Measurements from ENCODE around the gene STYK1.

Gene STYK1

DNA sequence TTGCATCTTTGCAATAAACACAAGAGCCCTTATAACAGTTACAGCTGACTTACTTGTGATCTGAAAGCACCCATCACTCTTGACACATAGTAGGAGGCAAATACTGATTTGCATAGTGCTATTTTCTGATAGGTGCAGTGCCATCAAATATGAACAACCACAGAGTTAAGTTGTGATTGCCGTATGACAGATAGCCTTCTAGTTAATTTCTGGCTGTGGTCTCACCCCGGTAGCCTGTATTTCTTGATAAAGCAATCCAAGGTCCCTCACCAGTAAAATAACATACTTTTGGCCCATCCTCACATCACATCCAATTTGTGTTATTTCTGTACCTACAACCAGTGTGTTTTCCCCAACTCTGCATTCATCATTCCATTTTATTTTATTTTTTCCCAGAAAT, 23.3 kb upstream of the STYK1 start:
- ChIA-PET CTCF (interaction anchor here (0.7 to 1.1 kb wide), 2 partner anchors 21 to 53 kb away, joined by 3 read pairs; no protein-coding TSS in a partner anchor), POLR2A (no interaction called here)
- TF ChIP-seq NFRKB (IDR thresholded peaks at IDR 0.05) (no peak), ARNT (IDR thresholded peaks at IDR 0.05) (no peak), FOXK2 (IDR thresholded peaks at IDR 0.05) (no peak), SP1 (IDR thresholded peaks at IDR 0.05) (no peak), CTBP1 (IDR thresholded peaks at IDR 0.05; ENCODE audit: borderline replicate concordance) (no peak)
- TF ChIP-seq, protein P1, sequence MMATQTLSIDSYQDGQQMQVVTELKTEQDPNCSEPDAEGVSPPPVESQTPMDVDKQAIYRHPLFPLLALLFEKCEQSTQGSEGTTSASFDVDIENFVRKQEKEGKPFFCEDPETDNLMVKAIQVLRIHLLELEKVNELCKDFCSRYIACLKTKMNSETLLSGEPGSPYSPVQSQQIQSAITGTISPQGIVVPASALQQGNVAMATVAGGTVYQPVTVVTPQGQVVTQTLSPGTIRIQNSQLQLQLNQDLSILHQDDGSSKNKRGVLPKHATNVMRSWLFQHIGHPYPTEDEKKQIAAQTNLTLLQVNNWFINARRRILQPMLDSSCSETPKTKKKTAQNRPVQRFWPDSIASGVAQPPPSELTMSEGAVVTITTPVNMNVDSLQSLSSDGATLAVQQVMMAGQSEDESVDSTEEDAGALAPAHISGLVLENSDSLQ (IDR thresholded peaks at IDR 0.05), result no peak
- no peak for DNase-seq (ENCODE audit: extremely low spot score)

DNA sequence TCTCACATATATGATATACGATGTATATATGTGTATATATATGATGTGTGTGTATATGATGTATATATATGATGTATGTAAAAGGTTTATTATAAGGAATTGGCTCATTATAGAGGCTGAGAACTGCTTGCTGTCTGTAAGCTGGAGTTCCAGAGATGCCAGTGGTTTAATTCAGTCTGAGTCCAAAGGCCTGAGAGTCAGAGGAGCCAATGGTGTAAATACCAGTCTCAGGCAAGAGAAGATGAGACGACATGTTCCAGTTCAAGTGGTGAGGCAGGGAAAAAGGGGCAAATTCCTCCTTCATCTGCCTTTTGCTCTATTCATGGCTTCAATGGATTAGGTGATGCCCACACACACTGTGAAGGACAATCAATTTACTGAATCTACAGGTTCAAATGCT, 17.1 kb upstream of the STYK1 start:
- no peak for DNase-seq (ENCODE audit: extremely low spot score)
- CTCF ChIA-PET, result no interaction called here
- TF ChIP-seq LEF1 (IDR thresholded peaks at IDR 0.05; ENCODE audit: borderline replicate concordance) (no peak), ARNT (IDR thresholded peaks at IDR 0.05) (no peak), TARDBP (IDR thresholded peaks at IDR 0.05) (no peak), SUZ12 (IDR thresholded peaks at IDR 0.05) (no peak), ELF4 (IDR thresholded peaks at IDR 0.05) (no peak), CTBP1 (IDR thresholded peaks at IDR 0.05; ENCODE audit: borderline replicate concordance) (no peak), HDGF (IDR thresholded peaks at IDR 0.05; ENCODE audit: borderline replicate concordance) (no peak), FOXK2 (IDR thresholded peaks at IDR 0.05) (no peak)
- POLR2A ChIA-PET, result interaction anchor here (1.3 kb wide), 1 partner anchor 77 kb away, joined by 4 read pairs; the partner anchor contains the start of gene MAGOHB

DNA sequence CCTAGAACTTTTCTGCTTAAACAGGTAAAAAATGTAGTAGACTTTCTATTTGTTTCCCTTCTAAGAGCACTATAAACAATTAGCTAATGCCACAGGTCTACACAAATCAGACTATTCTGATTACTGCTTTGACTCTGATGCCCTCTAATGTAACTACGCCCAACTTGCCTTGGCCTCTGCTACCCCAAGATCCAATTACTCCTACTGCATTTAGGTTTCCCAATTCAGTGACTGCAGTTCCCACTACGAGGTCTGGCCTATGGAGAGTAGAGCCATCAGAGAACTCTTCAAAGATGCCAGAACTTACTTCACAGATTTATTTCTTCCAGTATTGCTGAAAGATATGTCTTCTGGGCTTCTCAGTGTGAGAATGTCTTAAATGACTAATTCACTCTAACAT, 15.3 kb upstream of the STYK1 start:
- POLR2A ChIA-PET, result no interaction called here
- CTCF ChIA-PET, result no interaction called here
- no peak for DNase-seq (ENCODE audit: extremely low spot score)
- TF ChIP-seq CTBP1 (IDR thresholded peaks at IDR 0.05; ENCODE audit: borderline replicate concordance), result no peak
- no peak for TF ChIP-seq ELF4 (IDR thresholded peaks at IDR 0.05)
- TF ChIP-seq BHLHE40 (IDR thresholded peaks at IDR 0.05; ENCODE audit: borderline replicate concordance), result no peak
- no peak for TF ChIP-seq SUZ12 (IDR thresholded peaks at IDR 0.05)
- TF ChIP-seq NFRKB (IDR thresholded peaks at IDR 0.05), result no peak
- no peak for TF ChIP-seq SP1 (IDR thresholded peaks at IDR 0.05)
- TF ChIP-seq L3MBTL2 (conservative IDR thresholded peaks at IDR 0.05), result no peak
- TF ChIP-seq FOXA1 (IDR thresholded peaks at IDR 0.05), result no peak
- TF ChIP-seq FOXK2 (IDR thresholded peaks at IDR 0.05), result no peak
- TF ChIP-seq ARNT (IDR thresholded peaks at IDR 0.05), result no peak
- no peak for TF ChIP-seq LEF1 (IDR thresholded peaks at IDR 0.05; ENCODE audit: borderline replicate concordance)
- TF ChIP-seq, protein P1 (IDR thresholded peaks at IDR 0.05), result no peak
- TF ChIP-seq ZNF384 (IDR thresholded peaks at IDR 0.05), result no peak
- TF ChIP-seq HDGF (IDR thresholded peaks at IDR 0.05; ENCODE audit: borderline replicate concordance), result no peak
- TF ChIP-seq FOXM1 (IDR thresholded peaks at IDR 0.05; ENCODE audit: borderline replicate concordance), result no peak
- no peak for TF ChIP-seq TARDBP (IDR thresholded peaks at IDR 0.05)

DNA sequence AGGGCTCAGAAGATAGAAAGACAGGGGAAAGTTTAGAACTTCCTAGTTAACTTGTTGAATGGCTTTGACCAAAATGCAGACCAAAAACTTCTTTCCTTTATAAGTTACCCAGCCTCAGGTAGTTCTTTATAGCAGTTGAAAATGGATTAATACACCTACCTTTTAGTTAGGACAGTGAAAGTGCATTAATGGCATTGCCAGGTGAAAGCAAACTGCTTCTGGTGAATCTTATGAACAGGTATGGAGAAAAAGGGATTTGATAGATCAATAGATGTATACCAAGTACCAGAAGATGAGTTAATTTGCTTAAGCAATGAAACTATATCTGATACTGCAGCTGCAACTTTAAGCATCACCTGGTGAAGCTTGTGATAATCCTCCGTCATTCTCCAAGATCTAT, 14.2 kb upstream of the STYK1 start:
- CTCF ChIA-PET, result no interaction called here
- no peak for DNase-seq (ENCODE audit: extremely low spot score)
- TF ChIP-seq LEF1 (IDR thresholded peaks at IDR 0.05; ENCODE audit: borderline replicate concordance) (no peak), CTBP1 (IDR thresholded peaks at IDR 0.05; ENCODE audit: borderline replicate concordance) (no peak), FOXK2 (IDR thresholded peaks at IDR 0.05) (no peak), NFRKB (IDR thresholded peaks at IDR 0.05) (no peak), BHLHE40 (IDR thresholded peaks at IDR 0.05; ENCODE audit: borderline replicate concordance) (no peak), FOXA1 (IDR thresholded peaks at IDR 0.05) (no peak)
- TF ChIP-seq, protein P1 (IDR thresholded peaks at IDR 0.05), result no peak
- POLR2A ChIA-PET, result no interaction called here

DNA sequence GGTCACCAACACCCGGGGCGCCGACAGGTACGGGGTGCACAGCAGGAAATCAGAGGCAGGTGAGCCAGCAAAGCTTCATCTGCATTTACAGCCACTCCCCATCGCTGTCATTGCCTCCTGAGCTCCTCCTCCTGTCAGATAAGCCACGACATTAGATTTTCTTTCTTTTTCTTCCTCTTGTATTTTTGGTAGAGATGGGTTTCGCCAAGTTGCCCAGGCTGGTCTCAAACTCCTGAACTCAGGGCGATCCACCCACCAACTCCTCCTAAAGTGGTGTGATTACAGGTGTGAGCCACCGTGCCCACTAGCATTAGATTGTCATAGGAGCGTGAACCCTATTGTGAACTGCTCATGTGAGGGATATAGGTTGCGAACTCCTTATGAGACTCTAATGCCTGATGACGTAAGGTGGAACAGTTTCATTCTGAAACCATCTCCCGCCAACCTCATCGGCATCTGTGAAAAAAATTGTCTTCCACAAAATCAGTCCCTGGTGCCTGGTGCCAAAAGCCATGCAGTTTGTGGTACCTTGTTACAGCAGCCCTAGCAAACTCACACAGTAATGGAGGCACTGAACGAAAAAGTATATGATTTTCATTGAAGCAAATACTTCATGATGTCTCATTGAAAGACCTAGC, 1.5 kb downstream of the STYK1 start:
- POLR2A ChIA-PET, result no interaction called here
- no peak for TF ChIP-seq HDGF (IDR thresholded peaks at IDR 0.05; ENCODE audit: borderline replicate concordance)
- TF ChIP-seq SUZ12 (IDR thresholded peaks at IDR 0.05), result no peak
- TF ChIP-seq FOXK2 (IDR thresholded peaks at IDR 0.05), result no peak
- TF ChIP-seq BHLHE40 (IDR thresholded peaks at IDR 0.05; ENCODE audit: borderline replicate concordance), result no peak
- TF ChIP-seq ARNT (IDR thresholded peaks at IDR 0.05), result no peak
- TF ChIP-seq SP1 (IDR thresholded peaks at IDR 0.05), result no peak
- no peak for TF ChIP-seq LEF1 (IDR thresholded peaks at IDR 0.05; ENCODE audit: borderline replicate concordance)
- TF ChIP-seq, protein P1 (IDR thresholded peaks at IDR 0.05), result no peak
- no peak for TF ChIP-seq ZNF384 (IDR thresholded peaks at IDR 0.05)
- no peak for TF ChIP-seq FOXM1 (IDR thresholded peaks at IDR 0.05; ENCODE audit: borderline replicate concordance)
- TF ChIP-seq ELF4 (IDR thresholded peaks at IDR 0.05), result no peak
- TF ChIP-seq L3MBTL2 (conservative IDR thresholded peaks at IDR 0.05), result no peak
- no peak for TF ChIP-seq TARDBP (IDR thresholded peaks at IDR 0.05)
- TF ChIP-seq NFRKB (IDR thresholded peaks at IDR 0.05), result no peak
- no peak for TF ChIP-seq CTBP1 (IDR thresholded peaks at IDR 0.05; ENCODE audit: borderline replicate concordance)
- no peak for TF ChIP-seq FOXA1 (IDR thresholded peaks at IDR 0.05)
- CTCF ChIA-PET, result no interaction called here
- DNase-seq (ENCODE audit: extremely low spot score), result no peak

DNA sequence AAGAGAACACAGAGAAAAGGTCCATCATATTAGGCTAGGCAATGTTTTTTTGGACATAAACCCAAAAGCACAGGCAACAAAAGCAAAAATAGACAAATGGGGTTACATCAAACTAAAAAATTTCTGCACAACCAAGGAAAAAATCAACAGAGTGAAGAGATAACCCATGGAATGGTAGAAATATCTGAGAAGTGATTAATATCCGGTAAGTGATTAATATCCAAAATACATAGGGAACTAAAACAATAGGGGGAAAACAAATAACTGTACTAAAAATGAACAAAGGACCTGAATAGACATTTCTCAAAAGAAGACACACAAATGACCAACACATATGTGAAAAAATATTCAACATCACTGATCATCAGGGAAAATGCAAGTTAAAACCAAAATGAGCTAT, 4.3 kb downstream of the STYK1 start:
- TF ChIP-seq CTBP1 (IDR thresholded peaks at IDR 0.05; ENCODE audit: borderline replicate concordance) (no peak), ZNF384 (IDR thresholded peaks at IDR 0.05) (no peak), FOXK2 (IDR thresholded peaks at IDR 0.05) (no peak), NFRKB (IDR thresholded peaks at IDR 0.05) (no peak), SP1 (IDR thresholded peaks at IDR 0.05) (no peak), ARNT (IDR thresholded peaks at IDR 0.05) (no peak), LEF1 (IDR thresholded peaks at IDR 0.05; ENCODE audit: borderline replicate concordance) (no peak), TARDBP (IDR thresholded peaks at IDR 0.05) (no peak), FOXA1 (IDR thresholded peaks at IDR 0.05) (no peak), ELF4 (IDR thresholded peaks at IDR 0.05) (no peak), HDGF (IDR thresholded peaks at IDR 0.05; ENCODE audit: borderline replicate concordance) (no peak), BHLHE40 (IDR thresholded peaks at IDR 0.05; ENCODE audit: borderline replicate concordance) (no peak)
- TF ChIP-seq, protein P1 (IDR thresholded peaks at IDR 0.05), result no peak
- DNase-seq (ENCODE audit: extremely low spot score), result no peak
- ChIA-PET CTCF (no interaction called here), POLR2A (interaction anchor here (1.0 kb wide), 1 partner anchor 56 kb away, joined by 3 read pairs; the partner anchor contains the start of gene MAGOHB)
